HL-60 (cell line): ENCODE results near the gene SMARCA2.

Source experiments
- CTCF ChIP-seq: IDR thresholded peaks from one replicate; pipeline ENCODE4 v1.5.1; 2011; ENCODE audit warnings: low read length, control low read depth, inconsistent platforms; ENCODE audit not compliant: insufficient read depth
- GABPA ChIP-seq: IDR thresholded peaks from 2 replicates; pipeline ENCODE4 v1.6.1; 2012; ENCODE audit warnings: low read depth
- POLR2AphosphoS5 ChIP-seq: IDR thresholded peaks from 2 replicates; pipeline ENCODE4 v1.6.1; 2012; ENCODE audit warnings: low read depth
- REST ChIP-seq: IDR thresholded peaks from 2 replicates; pipeline ENCODE4 v1.6.1; 2012; ENCODE audit warnings: low read depth; ENCODE audit not compliant: insufficient replicate concordance
- SPI1 ChIP-seq: IDR thresholded peaks from 2 replicates; pipeline ENCODE4 v1.6.1; 2012; ENCODE audit warnings: low read depth, mild to moderate bottlenecking, borderline replicate concordance

- TF ChIP-seq CTCF: no peak
- no peak for TF ChIP-seq POLR2AphosphoS5
- no peak for TF ChIP-seq REST
- no peak for TF ChIP-seq GABPA
- TF ChIP-seq SPI1: no peak
Measured at GRCh38 chr9:1972672-1973071, 42.5 kb upstream of the SMARCA2 start.
